HT1080 (cell line): ENCODE results near the gene CFAP97D2. TPM values are rescaled to one million over a fixed set of nuclear protein-coding genes. Genes with fewer than 3 reads are reported as not detected.
A peak's percentile ranks its signal among the peaks of the same experiment; 100 is the strongest.
"Not testable (repeated sequence)": the region's sequence is repeated elsewhere in the genome, so short reads cannot be mapped to it uniquely, and the experiment has no call there.

Source experiments
- DNase-seq: peaks from one replicate; pipeline ENCODE4 v3.0.0-alpha.2; 2015; ENCODE audit warnings: low read depth
- total RNA-seq: library from RNA; depleted of rRNA; stranded (reverse); fragments of >200 nt; shearing (Covaris generic); gene quantifications from 2 replicates; pipeline ENCODE4 v1.2.3, GENCODE V29; 2014

Gene CFAP97D2
- total RNA-seq, 1 experiment from 2014 or later = not detected

DNA sequence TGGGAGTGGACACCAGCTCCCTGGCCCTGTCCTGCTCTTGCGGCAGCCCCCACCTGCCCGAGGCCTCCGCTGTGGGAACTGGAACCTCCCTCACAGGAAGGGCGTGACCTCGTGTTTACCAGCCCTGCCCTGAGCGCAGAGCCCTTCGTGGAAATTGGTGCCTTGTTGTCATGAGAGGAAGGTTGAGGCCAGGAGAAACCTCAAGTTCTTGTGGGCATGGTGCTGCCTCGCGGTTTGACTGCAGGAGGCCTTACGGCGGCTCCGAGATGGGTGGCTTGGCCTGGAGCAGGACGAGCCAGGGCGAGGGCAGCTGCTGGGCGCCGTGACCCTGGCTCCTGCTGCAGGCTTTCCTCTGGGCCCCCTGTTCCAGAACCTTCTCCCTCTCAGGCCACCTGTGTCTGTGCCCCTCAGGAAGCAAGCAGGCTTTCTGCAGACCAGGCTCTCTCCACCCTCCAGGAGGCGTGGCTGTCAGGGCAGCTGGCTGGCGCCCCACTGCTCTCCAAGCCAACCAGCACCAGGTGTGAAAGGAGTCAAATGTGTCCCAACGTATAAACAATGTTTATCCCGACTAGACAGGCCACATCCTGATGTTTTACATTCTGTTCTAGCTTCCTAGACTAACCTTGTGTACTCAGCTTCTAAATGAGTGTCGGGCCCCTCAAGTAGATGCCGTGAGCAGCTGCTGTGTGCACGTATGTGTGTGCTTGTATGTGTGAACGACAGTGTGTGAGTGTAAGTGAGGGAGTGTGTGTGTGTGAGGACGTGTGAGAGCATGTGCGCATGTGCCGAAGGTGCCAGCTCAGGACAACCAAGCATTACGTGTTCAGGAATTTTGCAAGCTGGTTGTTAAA is 36.2 kb upstream of the CFAP97D2 start:
- no peak for DNase-seq

DNA sequence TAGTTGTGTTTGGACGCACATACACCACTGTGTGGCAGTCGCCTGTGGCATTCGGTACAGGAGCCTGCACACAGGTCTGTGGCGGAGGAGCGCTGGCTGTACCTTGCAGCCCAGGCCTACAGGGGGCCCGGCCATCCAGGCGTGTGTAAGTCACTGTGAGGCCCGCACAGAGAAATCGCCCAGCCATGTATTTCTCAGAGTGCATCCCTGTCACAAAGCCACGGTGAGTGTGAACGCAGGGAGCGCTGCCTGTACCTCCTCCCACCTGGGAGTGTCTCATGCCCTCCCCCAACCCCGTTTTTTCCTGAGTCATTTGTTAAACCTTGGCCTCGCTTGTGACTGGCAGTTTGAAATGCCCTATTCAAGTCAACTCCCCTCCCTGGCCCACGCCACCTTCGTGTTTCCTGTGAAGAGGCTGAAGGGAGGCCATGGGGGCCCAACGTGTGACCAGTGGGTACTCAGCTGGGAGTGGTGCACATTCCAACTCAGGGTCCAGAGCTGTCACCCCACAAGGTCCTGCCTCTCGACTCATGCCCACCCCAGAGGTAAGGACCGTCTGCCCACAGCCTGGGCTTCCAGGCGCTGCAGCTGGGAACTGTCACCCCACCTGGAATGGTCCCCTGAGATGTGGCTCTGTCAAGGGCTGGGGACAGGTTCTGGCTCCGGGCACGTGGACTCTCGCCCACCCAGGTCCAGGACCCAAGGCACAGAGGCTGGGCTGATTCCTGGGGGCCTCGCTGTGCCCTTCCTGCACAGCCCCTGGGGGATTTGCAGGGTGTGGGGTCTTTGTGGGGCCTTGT is 35.1 kb upstream of the CFAP97D2 start:
- DNase-seq = peak; percentile 38

DNA sequence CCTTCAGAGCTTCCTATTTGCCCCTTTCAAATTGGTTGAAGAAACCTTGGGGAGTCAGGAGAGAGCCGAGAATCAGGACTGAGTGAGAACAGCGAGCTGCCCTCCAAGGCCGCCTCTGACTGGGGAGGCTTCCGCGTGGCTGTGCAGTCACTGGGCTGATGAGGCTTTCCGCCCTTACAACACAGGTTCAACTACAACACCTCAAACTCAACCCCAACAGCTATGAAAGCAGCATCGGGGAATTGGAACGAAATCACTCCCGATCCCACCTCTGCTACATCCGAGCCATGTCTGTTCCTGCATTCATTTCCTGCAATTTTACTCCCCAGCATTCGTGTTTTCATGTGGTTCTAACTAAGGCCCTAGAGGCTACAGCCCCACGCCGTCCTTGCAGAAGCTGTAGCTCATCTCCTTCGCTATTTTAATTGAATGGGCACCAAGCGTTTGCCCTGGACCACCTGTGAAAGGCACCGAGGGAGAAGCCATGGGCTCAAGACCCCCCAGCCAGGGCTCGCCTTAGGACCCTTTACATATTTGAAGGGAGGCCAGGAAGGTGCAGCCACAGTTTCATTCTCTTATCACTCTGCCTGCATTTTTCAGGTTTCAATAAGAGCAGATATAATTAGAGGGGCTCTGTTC is 34.3 kb upstream of the CFAP97D2 start:
- DNase-seq = no peak

DNA sequence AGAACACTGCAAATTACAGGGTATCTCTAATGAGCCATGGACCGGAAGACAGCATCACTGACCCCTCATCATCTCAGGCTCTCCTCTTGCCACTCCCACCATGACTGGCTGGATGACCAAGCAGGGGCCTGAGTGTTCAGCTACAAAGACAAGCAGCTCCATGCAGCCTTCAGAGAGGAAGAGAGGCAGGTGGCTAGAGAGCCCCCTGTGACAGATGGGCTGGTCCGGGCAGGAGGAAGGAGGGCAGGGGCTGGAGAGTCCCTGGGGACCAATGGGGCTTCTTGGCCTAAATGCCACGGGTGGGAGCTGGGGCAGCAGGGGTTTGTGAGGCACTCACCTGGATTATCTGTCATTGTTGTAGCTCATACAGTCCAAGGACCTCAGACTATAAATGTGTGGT is 33.8 kb upstream of the CFAP97D2 start:
- DNase-seq = no peak

DNA sequence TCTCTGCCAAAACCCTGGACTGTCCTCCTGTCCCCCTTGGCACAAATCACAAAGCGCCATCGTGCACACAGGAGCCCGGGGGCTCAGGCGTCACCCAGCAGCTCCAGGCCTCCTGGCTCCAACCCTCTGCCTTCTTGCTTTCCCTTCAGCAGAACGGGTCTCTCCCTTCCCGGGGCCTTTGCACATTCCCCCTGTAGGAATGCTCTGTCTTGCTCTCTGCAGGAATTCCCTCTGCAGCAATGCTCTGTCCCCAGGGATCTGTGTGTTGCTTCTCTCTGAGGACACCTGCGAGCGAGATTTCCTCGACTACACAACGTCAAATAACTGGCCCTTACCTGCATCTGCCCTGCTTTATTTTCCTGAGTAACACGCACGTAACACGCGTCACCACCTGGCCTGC is 33.3 kb upstream of the CFAP97D2 start:
- no peak for DNase-seq

DNA sequence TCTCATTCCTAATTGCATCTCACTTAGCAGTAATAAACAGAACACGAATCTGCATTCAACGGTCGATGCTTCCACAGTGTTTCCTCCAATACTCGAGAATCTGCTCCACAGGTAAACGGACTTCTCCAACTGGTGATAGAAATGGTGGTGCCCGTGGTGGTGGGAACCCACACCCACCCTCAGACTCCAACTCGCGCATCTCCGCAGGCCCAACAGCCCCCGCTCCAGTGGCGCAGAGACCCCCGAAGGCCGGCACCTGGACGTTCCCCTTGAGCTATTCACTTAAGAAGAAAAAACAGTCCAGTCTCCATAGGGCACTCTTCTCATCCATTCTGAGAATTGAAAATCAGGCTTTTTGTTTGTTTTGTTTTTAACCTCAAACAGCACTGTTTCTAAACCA is 32.9 kb upstream of the CFAP97D2 start:
- no peak for DNase-seq

DNA sequence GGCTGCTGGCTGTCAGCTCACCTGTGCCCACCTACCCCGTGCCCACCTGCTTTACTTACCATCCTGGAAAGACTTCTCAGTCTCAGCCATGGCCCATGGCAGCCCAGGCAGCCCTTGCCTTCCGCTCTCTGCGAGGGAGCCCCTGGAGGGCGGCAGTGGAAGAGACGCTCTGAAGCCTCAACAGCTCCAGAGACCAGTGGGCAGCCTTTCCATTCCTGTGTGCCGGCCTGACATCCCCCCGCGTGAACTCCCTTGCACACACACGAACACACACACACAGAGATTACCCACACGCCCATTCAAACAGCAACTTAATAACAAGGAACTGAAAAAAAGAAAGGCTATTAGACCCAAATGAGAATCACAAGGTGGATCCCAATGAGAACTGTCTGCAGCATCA is 32.4 kb upstream of the CFAP97D2 start:
- DNase-seq = no peak

DNA sequence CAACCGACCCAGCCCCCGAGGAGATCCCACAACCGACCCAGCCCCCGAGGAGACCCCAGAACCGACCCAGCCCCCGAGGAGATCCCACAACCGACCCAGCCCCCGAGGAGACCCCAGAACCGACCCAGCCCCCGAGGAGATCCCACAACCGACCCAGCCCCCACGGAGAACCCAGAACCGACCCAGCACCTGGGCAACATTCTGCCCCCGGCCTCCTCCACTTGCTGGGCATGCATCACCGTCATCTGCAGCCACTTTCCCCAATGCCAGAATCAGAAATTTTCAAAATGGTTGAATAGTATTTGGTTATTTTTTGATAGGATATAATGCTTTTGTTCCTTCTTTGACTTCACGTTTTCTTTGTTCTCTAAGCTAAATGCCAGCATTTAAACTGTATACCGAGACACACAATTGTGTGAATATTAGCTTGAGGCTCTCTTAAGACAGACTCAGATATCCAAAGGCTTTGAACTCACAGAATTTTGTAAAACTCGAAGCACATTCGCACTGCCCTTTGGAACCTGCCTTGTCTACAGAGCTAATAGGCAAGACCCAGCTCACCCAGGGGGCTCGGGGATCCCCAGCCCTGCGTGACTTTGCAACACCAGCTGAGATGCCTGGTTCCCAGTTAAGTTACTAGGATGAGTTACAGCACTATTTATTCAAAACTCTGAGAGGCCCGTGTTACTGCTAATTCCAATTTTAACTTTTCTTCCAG is 31.1 kb upstream of the CFAP97D2 start:
- DNase-seq = no peak

DNA sequence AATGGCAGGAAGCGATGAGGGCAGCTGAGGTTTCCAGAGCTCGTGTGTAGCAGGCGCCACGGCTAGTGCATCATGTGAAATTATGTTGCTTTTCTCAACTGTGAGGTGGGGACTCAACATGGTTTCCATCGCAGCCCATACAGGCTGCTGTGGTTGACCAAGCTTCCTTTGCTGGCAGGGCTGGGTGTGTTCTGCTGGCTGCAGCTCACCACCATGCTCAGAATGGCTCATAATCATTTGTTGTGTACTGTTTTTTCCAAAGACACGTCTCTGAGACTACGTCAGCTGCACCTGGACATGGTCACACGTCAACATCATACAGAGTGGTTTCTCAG is 30.6 kb upstream of the CFAP97D2 start:
- DNase-seq = no peak

DNA sequence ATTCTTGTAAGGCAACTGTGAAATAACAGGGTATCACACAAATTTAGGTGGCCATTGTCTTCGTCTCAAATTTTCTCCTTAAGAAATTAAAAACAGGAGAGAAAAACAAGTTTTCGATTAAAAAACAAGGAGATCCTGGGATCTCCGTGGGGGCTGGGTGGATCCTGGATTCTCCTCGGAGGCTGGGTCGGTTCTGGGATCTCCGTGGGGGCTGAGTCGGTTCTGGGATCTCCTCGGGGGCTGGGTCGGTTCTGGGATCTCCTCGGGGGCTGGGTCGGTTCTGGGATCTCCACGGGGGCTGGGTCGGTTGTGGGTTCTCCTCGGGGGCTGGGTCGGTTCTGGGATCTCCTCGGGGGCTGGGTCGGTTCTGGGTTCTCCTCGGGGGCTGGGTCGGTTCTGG is 30.2 kb upstream of the CFAP97D2 start:
- not testable (repeated sequence) for DNase-seq

DNA sequence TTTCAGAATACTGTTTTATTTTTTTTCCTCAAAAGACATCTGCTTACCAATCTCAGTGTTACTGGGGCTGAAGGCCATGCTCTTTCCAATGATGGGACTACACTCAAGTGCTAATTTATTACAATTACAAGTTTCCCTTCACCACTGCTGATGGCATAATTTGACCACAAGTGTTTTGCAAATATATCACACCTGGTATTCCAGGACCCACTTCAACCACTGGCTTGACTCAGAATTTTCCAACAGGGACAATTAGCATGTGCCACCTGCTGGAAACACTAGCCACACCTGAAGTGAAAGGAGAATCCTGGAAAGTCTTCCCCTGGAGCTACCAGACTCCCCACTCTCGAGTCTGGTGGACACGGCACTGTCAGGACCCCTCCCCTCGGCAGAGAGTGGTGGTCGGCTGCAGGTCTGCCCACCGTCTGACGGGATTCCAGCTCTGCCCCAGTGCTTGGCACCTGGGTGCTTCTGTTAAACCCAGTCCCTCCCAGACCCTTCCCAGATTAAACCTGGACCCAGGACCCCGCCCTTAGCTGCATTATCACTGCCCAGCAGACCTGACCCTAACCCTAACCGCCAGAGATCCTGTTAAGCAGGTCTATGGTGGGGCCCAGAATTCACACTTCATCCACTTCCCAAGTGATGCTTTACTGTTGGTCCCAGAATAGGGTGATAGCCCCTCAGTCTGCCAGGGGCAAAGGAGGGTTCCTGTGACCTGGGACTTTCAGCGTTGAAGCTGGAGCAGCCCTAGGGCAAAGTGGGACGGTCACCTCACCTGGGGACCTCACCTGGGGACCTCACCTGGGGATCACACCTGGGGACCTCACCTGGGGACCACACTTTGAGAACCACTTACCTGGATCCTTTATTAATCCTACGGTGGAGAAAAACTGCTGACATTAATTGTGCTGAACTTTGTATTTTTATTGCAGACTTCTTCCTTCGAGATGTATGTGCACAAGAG is 29.0 kb upstream of the CFAP97D2 start:
- no peak for DNase-seq

DNA sequence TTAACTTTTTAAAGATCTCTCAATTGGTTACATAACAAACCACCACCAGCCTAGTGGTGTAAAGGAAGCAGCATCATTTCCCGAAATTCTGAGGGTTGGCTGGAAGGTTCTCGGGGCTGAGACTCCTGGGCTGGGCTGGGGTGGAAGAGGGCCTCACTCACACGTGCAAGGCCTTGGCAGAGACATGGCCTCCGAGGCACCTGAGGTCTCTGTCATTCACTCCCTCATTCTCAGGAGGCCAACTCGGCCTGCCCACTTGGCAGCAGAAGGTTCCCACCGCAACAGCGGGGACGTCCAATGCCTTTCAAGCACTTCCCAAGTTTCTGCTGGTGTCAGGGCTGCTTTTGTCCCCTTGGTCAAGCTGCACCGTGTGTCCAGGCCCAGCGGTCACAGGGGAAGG is 28.0 kb upstream of the CFAP97D2 start:
- DNase-seq = no peak

DNA sequence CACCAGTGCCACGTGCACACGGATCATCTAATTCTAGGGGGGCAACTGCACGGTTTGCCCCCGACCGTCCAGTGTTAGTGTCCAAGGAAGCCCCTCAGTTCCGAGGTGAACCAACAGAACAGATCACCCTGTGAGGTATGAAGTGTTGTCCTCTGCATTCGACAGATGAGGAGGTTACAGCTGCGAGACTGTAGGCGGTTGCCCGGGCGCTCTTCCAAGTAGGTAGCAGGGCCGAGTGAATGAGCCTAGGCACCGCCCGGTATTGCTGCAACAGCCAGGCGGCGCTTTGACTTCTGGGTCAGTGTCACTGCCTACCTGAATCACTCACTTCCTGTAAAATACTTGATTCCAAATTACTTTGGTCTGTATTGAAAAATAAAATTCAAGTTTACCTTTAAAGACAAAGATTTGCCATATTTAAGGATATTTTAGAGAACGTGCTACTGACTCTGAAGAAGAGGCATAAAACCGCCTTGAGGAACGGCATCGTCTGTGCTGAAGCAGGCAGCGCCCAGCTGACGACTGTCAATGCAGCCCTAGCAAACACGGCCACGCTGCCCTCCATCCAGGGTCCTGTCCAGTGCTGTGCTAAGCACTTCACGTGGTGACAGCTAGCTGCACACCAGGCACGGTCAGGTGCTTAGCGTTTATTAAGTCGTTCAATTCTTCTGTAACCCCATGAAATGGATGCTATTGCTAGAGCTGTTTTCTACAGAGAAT is 27.3 kb upstream of the CFAP97D2 start:
- peak; percentile 42 for DNase-seq

DNA sequence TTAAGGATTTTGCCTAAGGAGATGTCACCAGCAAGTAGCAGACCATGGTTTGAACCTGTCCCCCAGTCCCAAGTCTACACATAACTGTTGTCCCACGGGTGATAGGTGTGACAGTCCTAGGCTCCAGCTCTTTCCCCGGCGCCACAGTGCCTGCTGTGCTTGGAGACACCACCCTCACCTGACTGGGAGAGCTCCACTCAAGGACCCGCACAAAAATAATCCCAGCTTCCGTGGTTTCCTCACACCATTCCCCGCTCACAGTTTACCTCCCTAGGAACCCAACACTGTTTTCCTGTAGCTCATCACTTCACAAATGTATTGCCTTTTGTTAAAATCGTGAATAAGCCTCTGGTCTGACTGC is 26.8 kb upstream of the CFAP97D2 start:
- DNase-seq = no peak

DNA sequence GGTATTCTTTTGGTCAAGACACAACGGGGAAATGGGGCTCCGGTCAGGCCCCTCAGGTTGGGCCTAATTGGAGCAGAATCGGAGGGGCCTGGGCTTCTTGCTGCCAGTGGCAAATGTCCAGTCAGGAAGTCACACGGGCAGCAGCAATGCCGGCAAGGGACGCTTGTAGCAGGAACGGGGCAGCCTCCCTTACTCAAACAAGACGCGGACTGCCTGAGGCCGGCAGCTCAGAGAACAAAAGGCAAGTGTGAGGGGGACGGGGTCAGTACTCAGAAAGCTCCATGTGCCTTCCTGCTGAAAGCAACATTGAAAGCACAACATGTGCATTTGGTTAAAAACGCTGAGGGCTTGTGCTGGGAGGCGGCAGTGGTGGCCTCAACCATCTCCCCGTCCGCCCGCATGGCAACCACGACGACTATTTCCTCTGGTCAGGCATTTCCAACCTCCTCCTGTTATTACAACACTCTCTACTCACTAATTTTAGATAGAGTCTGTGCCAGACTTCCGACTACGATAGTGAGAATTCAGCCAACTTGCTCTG is 26.2 kb upstream of the CFAP97D2 start:
- DNase-seq = no peak

DNA sequence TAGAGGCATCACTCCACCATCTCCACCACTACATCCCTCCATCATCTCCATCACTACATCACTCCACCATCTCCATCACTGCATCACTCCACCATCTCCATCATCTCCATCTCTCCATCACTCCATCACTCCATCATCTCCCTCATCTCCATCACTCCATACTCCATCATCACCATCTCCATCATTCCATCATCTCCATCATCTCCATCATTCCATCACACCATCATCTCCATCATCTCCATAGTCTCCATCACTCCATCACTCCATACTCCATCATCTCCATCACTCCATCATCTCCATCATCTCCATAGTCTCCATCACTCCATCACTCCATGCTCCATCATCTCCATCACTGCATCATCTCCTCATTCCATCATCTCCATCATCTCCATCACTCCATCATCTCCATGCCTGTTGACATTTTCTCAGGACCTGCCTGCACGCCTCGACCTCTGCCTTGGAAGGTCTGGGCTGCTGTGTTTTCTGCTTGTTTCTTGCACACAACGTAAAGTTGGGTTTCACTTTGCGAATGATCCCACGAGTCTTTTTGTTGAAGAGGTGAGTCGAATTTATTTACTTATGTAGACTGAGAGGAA is 25.5 kb upstream of the CFAP97D2 start:
- no peak for DNase-seq

DNA sequence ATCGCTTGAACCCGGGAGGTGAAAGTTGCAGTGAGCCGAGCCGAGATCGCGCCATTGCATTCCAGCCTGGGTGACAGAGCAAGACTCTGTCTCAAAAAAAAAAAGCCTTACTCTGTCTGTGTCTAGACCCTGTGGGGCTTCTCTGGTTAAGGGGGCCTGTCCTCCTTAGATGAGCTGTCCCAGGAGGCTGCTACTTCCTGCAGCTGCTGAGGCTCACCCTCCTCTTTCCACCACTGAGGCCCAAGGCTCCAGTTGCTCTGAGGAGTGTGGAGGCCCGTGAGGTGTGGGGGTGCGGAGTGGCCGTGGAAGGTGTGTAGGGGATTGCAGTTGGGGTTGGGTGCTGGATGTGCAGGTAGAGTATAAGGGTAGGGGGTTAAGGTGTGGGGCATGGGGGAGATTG is 24.6 kb upstream of the CFAP97D2 start:
- DNase-seq = no peak

DNA sequence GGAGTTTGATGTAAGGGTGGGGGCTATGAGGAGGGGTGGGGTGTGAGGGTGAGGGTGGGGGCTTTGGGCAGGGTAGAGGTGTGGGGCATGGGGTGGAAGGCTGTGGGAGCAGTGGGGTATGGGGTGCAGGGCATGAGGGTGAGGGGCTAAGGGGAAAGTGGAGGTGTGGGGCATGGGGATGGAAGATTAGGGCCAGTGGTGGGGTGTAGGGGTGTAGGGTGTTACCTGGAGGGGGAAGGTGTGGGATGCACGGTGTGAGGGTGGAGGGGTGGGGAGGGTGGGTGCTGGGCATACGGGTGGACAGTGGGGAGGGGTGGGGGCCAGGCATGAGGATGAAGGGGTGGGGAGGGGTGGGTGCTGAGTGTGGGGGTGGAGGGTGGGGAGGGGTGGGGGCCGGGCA is 23.7 kb upstream of the CFAP97D2 start:
- DNase-seq = no peak
